ENCODE results near the gene PRSS27.

PRSS27 gene

GRCh38 chr16:2720064-2720457 is at the start of gene PRSS27:
Gene PRSS27 (minus strand): TSS chr16:2720224. CDS start chr16:2720160, 64 bp downstream.
- DNase-seq, result no peak

- no peak for DNase-seq
These were observed 49.6 kb upstream of the PRSS27 start for GRCh38 chr16:2769675-2770056.

- no peak for DNase-seq
These were observed 49.1 kb upstream of the PRSS27 start for GRCh38 chr16:2769100-2769529.

- DNase-seq, result no peak
These were observed 48.5 kb upstream of the PRSS27 start for GRCh38 chr16:2768403-2769089.

- no peak for DNase-seq
These were observed 47.9 kb upstream of the PRSS27 start for GRCh38 chr16:2767891-2768290.

- DNase-seq, result no peak
These were observed 47.2 kb upstream of the PRSS27 start for GRCh38 chr16:2767140-2767731.

GRCh38 chr16:2766430-2767139 is 46.6 kb upstream of the PRSS27 start:
- no peak for DNase-seq

GRCh38 chr16:2765462-2766404 is 45.7 kb upstream of the PRSS27 start:
- no peak for DNase-seq

GRCh38 chr16:2764718-2765117 is 44.7 kb upstream of the PRSS27 start:
- no peak for DNase-seq

GRCh38 chr16:2763173-2763572 is 43.1 kb upstream of the PRSS27 start:
- DNase-seq, result no peak

GRCh38 chr16:2762711-2763110 is 42.7 kb upstream of the PRSS27 start:
- no peak for DNase-seq

GRCh38 chr16:2761886-2762583 is 42.0 kb upstream of the PRSS27 start:
- no peak for DNase-seq

GRCh38 chr16:2761472-2761871 is 41.4 kb upstream of the PRSS27 start:
- DNase-seq, result no peak

- no peak for DNase-seq
These were observed 37.3 kb upstream of the PRSS27 start for GRCh38 chr16:2757344-2757743.

GRCh38 chr16:2756288-2757015 is 36.4 kb upstream of the PRSS27 start:
- DNase-seq, result no peak

- DNase-seq, result no peak
These were observed 35.1 kb upstream of the PRSS27 start for GRCh38 chr16:2755158-2755557.

GRCh38 chr16:2753733-2754020 is 33.7 kb upstream of the PRSS27 start:
- DNase-seq, result no peak

GRCh38 chr16:2752850-2753732 is 33.1 kb upstream of the PRSS27 start:
- DNase-seq, result no peak

GRCh38 chr16:2752035-2752849 is 32.2 kb upstream of the PRSS27 start, which contains the start of gene SRRM2:
Gene SRRM2 (plus strand): TSS chr16:2752638. CDS start chr16:2756365, 3,727 bp downstream.
- DNase-seq, result peak; percentile 67

- DNase-seq, result no peak
These were observed 31.6 kb upstream of the PRSS27 start for GRCh38 chr16:2751577-2752034.
